Mesenchymal stem cell (in vitro differentiated cells and primary cell): ENCODE results near the gene RASA4.
"Not testable (repeated sequence)": the region's sequence is repeated elsewhere in the genome, so short reads cannot be mapped to it uniquely, and the experiment has no call there.

ENCODE experiments used
- DNase-seq: peaks from one replicate; pipeline ENCODE4 v3.0.0-alpha.2; 2013
- H2AFZ ChIP-seq: one replicate; pipeline ENCODE4 v1.6.1; 2013; ENCODE audit warnings: low read depth, mild to moderate bottlenecking, control low read depth, inconsistent platforms, low read length, moderate library complexity
- H2AK5ac ChIP-seq: 2 replicates; pipeline ENCODE4 v1.6.1; 2013; ENCODE audit warnings: low read length, moderate library complexity, mild to moderate bottlenecking, inconsistent platforms; ENCODE audit not compliant: severe bottlenecking
- H2BK120ac ChIP-seq: one replicate; pipeline ENCODE4 v1.6.1; 2013; ENCODE audit warnings: low read depth, mild to moderate bottlenecking, inconsistent platforms, low read length, moderate library complexity
- H2BK12ac ChIP-seq, 2 experiments: one replicate each; pipeline ENCODE4 v1.6.1; 2013; ENCODE audit warnings: inconsistent platforms in 2 of 2, low read length in 2 of 2, mild to moderate bottlenecking in 2 of 2, moderate library complexity in 2 of 2, control low read depth in 1 of 2
- H2BK15ac ChIP-seq: one replicate; pipeline ENCODE4 v1.6.1; 2013; ENCODE audit warnings: mild to moderate bottlenecking, low read depth, inconsistent platforms; ENCODE audit not compliant: poor library complexity, severe bottlenecking
- H2BK5ac ChIP-seq: 2 replicates; pipeline ENCODE4 v1.6.1; 2013; ENCODE audit warnings: low read depth, mild to moderate bottlenecking, low read length, control low read depth, inconsistent platforms; ENCODE audit not compliant: poor library complexity, severe bottlenecking
- H3K14ac ChIP-seq, 2 experiments: one replicate each; pipeline ENCODE4 v1.6.1; 2013; ENCODE audit warnings: inconsistent platforms in 2 of 2, low read length in 2 of 2, control low read depth in 1 of 2, mild to moderate bottlenecking in 1 of 2, moderate library complexity in 1 of 2
- H3K18ac ChIP-seq, 2 experiments: one replicate each; pipeline ENCODE4 v1.6.1; 2013; ENCODE audit warnings: inconsistent platforms in 2 of 2, low read length in 2 of 2, control low read depth in 1 of 2, low read depth in 1 of 2, mild to moderate bottlenecking in 1 of 2
- H3K23ac ChIP-seq, 2 experiments: one replicate each; pipeline ENCODE4 v1.6.1; 2013; ENCODE audit warnings: inconsistent platforms in 2 of 2, low read length in 2 of 2, mild to moderate bottlenecking in 2 of 2, moderate library complexity in 2 of 2, control low read depth in 1 of 2
- H3K27ac ChIP-seq: 2 replicates; pipeline ENCODE4 v1.5.1; 2013; ENCODE audit warnings: mild to moderate bottlenecking, moderate library complexity, low read length, control low read depth, inconsistent platforms; ENCODE audit not compliant: poor library complexity, severe bottlenecking
- H3K27me3 ChIP-seq, 2 experiments: 2 replicates each; pipeline versions ENCODE4 v1.6.1 to v1.7.0; 2013; ENCODE audit warnings: low read length in 2 of 2, mild to moderate bottlenecking in 2 of 2, moderate library complexity in 2 of 2, control low read depth in 1 of 2, inconsistent platforms in 1 of 2; ENCODE audit not compliant: control insufficient read depth in 1 of 2, insufficient read depth in 1 of 2
- H3K36me3 ChIP-seq, 2 experiments: 2 replicates each; pipeline versions ENCODE4 v1.6.1 to v1.7.0; 2013; ENCODE audit warnings: low read length in 2 of 2, control low read depth in 1 of 2, inconsistent platforms in 1 of 2, low read depth in 1 of 2, mild to moderate bottlenecking in 1 of 2; ENCODE audit not compliant: insufficient read depth in 2 of 2, control insufficient read depth in 1 of 2
- H3K4ac ChIP-seq, 2 experiments: one replicate each; pipeline ENCODE4 v1.6.1; 2013; ENCODE audit warnings: inconsistent platforms in 2 of 2, low read length in 2 of 2, mild to moderate bottlenecking in 2 of 2, moderate library complexity in 2 of 2, control low read depth in 1 of 2, low read depth in 1 of 2
- H3K4me1 ChIP-seq: 2 replicates; pipeline ENCODE4 v1.6.1; 2013; ENCODE audit warnings: low read depth, low read length, control low read depth; ENCODE audit not compliant: control insufficient read depth, insufficient read depth
- H3K4me2 ChIP-seq: 2 replicates; pipeline ENCODE4 v1.6.1; 2013; ENCODE audit warnings: low read length, mild to moderate bottlenecking, inconsistent platforms; ENCODE audit not compliant: poor library complexity, severe bottlenecking
- H3K4me3 ChIP-seq, 2 experiments: 2 replicates each; pipeline versions ENCODE4 v1.5.1 to v1.7.0; 2013; ENCODE audit warnings: low read length in 2 of 2, mild to moderate bottlenecking in 2 of 2, control low read depth in 1 of 2, low read depth in 1 of 2; ENCODE audit not compliant: insufficient read depth in 1 of 2
- H3K79me1 ChIP-seq: replicated peaks from 2 replicates; pipeline ENCODE4 v1.6.1; 2013; ENCODE audit warnings: mild to moderate bottlenecking, control low read depth, low read length, inconsistent platforms; ENCODE audit not compliant: poor library complexity, severe bottlenecking
- H3K9ac ChIP-seq: 2 replicates; pipeline ENCODE4 v1.7.0; 2013; ENCODE audit warnings: mild to moderate bottlenecking, low read length, moderate library complexity
- H3K9me3 ChIP-seq: 2 replicates; pipeline ENCODE4 v1.7.0; 2013; ENCODE audit warnings: mild to moderate bottlenecking, low read length; ENCODE audit not compliant: control insufficient read depth
- H4K8ac ChIP-seq: one replicate; pipeline ENCODE4 v1.6.1; 2013; ENCODE audit warnings: inconsistent platforms, mild to moderate bottlenecking, low read length, moderate library complexity
- H4K91ac ChIP-seq: one replicate; pipeline ENCODE4 v1.6.1; 2013; ENCODE audit warnings: mild to moderate bottlenecking, low read length, inconsistent platforms
- WGBS: methylation state at CpG from one replicate; pipeline ENCODE4 v1.1.7; 2013; ENCODE audit warnings: mixed read lengths; 5-methylcytosine and 5-hydroxymethylcytosine counted together

The RASA4 gene

DNA sequence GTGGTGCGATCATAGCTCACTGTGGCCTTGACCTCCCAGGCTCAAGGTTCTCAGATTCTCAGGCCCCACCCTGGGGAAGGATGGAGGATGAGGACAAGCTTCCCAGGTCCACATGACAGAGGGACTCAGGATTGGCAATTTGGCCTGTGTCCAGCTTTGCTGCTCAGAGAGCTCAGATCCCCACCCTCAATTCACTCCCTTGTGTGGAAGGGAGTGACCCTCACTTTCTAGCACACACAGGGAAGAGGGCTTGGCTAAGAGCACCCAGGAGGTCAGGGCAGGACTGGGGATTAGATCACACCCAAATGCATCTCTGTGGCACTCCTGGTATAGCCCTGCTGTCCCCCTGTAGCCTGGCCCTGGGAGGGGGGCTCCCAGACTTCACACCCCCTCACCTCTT, 26.8 kb upstream of the RASA4 start:
- not testable (repeated sequence) for H2BK5ac ChIP-seq, H2AFZ ChIP-seq, H3K4me2 ChIP-seq, H3K4me1 ChIP-seq, H4K91ac ChIP-seq, H2BK120ac ChIP-seq, H4K8ac ChIP-seq, H3K4ac ChIP-seq, H3K23ac ChIP-seq, H2BK15ac ChIP-seq, H3K27me3 ChIP-seq, H3K9me3 ChIP-seq, H3K36me3 ChIP-seq, H3K14ac ChIP-seq, H3K9ac ChIP-seq, H3K18ac ChIP-seq, H2BK12ac ChIP-seq, H3K27ac ChIP-seq, H3K79me1 ChIP-seq, DNase-seq, H3K4me3 ChIP-seq, H2AK5ac ChIP-seq
- WGBS, result no CpG with 5 or more reads among the region's 1 CpG

GRCh38 chr7:102642691-102643090, 26.1 kb upstream of the RASA4 start, which contains the start of gene UPK3BL1:
TSS of gene UPK3BL1 (minus strand) at chr7:102642791. CDS start at chr7:102642741, 50 bp downstream.
- H4K8ac ChIP-seq, H2AK5ac ChIP-seq, H3K9me3 ChIP-seq, H2BK120ac ChIP-seq, H3K4ac ChIP-seq, H3K23ac ChIP-seq, H3K18ac ChIP-seq, H3K14ac ChIP-seq, H3K79me1 ChIP-seq, DNase-seq, H3K4me1 ChIP-seq, H2BK15ac ChIP-seq, H3K27ac ChIP-seq, H3K4me2 ChIP-seq, H3K27me3 ChIP-seq, H2BK12ac ChIP-seq, H3K4me3 ChIP-seq, H2BK5ac ChIP-seq, H3K9ac ChIP-seq, H2AFZ ChIP-seq, H3K36me3 ChIP-seq, H4K91ac ChIP-seq: not testable (repeated sequence)
- no CpG with 5 or more reads among the region's 9 CpGs for WGBS

DNA sequence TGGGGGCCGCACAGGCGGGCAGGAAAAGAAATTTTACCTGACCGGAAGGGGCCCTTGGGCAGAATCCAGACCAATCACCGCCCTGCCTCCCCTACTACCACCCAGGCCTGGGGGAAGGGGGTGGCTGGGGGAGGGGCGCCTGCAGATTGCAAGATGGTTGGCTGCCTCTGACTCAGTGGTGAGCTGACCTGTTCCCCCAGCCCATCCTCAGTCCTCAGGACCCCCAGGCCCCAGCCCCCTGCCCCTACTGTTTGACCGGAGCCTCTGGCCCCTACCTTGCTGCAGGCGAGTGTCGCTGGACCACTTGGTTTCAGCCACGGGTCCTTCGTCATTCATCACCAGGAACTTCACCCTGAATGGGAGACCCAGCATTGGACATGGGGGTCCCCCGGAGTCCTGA, 22.3 kb upstream of the RASA4 start:
- not testable (repeated sequence) for H2BK15ac ChIP-seq, H3K27ac ChIP-seq, H4K91ac ChIP-seq, H2BK5ac ChIP-seq, H3K4me2 ChIP-seq, H2AFZ ChIP-seq, H3K23ac ChIP-seq, H2BK120ac ChIP-seq, H3K4me1 ChIP-seq, H2BK12ac ChIP-seq, H3K9ac ChIP-seq, H3K36me3 ChIP-seq, H3K9me3 ChIP-seq, DNase-seq, H3K79me1 ChIP-seq, H3K18ac ChIP-seq, H2AK5ac ChIP-seq, H3K14ac ChIP-seq, H4K8ac ChIP-seq, H3K4ac ChIP-seq, H3K4me3 ChIP-seq, H3K27me3 ChIP-seq
- WGBS, result no CpG with 5 or more reads among the region's 11 CpGs

GRCh38 chr7:102636956-102637355, 20.4 kb upstream of the RASA4 start:
- not testable (repeated sequence) for H3K23ac ChIP-seq, H2AFZ ChIP-seq, H3K27me3 ChIP-seq, H3K4me1 ChIP-seq, H3K9me3 ChIP-seq, H4K8ac ChIP-seq, DNase-seq, H3K14ac ChIP-seq, H4K91ac ChIP-seq, H3K18ac ChIP-seq, H2BK12ac ChIP-seq, H2AK5ac ChIP-seq, H3K9ac ChIP-seq, H2BK5ac ChIP-seq, H3K36me3 ChIP-seq, H3K79me1 ChIP-seq, H2BK15ac ChIP-seq, H2BK120ac ChIP-seq, H3K4me3 ChIP-seq, H3K4me2 ChIP-seq, H3K27ac ChIP-seq, H3K4ac ChIP-seq
- no CpG with 5 or more reads among the region's 13 CpGs for WGBS
